Measurements from ENCODE around the gene MCHR1. TPM values are rescaled to one million over a fixed set of nuclear protein-coding genes. Genes with fewer than 3 reads are reported as not detected.

MCHR1 gene
- total RNA-seq, 2 donors from 2014 or later = not detected

DNA sequence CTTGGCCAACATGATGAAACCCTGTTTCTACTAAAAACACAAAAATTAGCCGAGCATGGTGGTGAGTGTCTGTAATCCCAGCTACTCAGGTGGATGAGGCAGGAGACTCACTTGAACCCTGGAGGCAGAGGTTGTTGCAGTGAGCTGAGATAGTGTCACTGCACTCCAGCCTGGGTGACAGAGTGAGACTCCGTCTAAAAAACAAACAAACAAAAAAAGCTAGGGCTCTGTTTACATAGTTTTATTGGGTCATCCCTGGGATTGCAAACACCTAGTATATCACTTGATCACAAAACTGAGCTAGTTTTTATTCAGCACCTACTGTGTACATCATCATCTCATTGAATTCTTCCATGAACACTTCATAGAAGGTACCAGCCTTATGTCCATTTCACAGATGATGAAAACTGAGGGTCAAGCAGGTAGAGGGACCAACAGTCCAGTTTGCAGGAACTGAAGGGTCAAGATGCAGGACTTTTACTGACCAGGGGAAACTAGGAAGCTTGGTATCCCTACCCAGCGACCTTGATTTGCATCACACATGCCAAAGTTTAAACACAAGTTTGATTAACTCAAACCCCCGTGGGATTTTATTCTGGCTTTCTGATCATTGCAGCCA, 33.6 kb upstream of the MCHR1 start:
- Histone ChIP-seq H3K27me3 (no peaks in the 10 kb centered on the region), H3K27ac (peak overlapping the region in 1 of 4 donors; percentile 39), H3K4me3 (no peak overlapping the region), H3K36me3 (replicated peaks in 1 of 2; ENCODE audit: insufficient read depth in 1 of 2, low read depth in 2 of 2) (no peaks in the 10 kb centered on the region), H3K4me1 (peaks cover 24% of the 10 kb centered on the region), H3K9me3 (no peaks in the 10 kb centered on the region)
- WGBS, 2 donors = 24 to 29% methylated on average over 4 of the region's 4 CpGs
- ATAC-seq (no peak), DNase-seq (no peak)
- intact Hi-C loops (cut with DNase I) = no loop called here
- no peak for TF ChIP-seq POLR2A (IDR thresholded peaks at IDR 0.05)
- TF ChIP-seq, protein P1, sequence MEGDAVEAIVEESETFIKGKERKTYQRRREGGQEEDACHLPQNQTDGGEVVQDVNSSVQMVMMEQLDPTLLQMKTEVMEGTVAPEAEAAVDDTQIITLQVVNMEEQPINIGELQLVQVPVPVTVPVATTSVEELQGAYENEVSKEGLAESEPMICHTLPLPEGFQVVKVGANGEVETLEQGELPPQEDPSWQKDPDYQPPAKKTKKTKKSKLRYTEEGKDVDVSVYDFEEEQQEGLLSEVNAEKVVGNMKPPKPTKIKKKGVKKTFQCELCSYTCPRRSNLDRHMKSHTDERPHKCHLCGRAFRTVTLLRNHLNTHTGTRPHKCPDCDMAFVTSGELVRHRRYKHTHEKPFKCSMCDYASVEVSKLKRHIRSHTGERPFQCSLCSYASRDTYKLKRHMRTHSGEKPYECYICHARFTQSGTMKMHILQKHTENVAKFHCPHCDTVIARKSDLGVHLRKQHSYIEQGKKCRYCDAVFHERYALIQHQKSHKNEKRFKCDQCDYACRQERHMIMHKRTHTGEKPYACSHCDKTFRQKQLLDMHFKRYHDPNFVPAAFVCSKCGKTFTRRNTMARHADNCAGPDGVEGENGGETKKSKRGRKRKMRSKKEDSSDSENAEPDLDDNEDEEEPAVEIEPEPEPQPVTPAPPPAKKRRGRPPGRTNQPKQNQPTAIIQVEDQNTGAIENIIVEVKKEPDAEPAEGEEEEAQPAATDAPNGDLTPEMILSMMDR (IDR thresholded peaks at IDR 0.05) = no peak

GRCh38 chr22:40648386-40648785, 30.9 kb upstream of the MCHR1 start:
- ATAC-seq (no peak), DNase-seq (no peak)
- Histone ChIP-seq H3K27me3 (no peaks in the 10 kb centered on the region), H3K4me3 (no peak overlapping the region), H3K9me3 (no peaks in the 10 kb centered on the region), H3K36me3 (replicated peaks in 1 of 2; ENCODE audit: insufficient read depth in 1 of 2, low read depth in 2 of 2) (no peaks in the 10 kb centered on the region), H3K27ac (no peak overlapping the region), H3K4me1 (peaks cover 29% of the 10 kb centered on the region)
- intact Hi-C loops (cut with DNase I) = no loop called here
- no peak for TF ChIP-seq POLR2A (IDR thresholded peaks at IDR 0.05)
- TF ChIP-seq, protein P1 (IDR thresholded peaks at IDR 0.05) = no peak
- WGBS, 2 donors = 82 to 87% methylated on average over 10 of the region's 10 CpGs

GRCh38 chr22:40651057-40651456, 28.2 kb upstream of the MCHR1 start:
- DNase-seq (no peak), ATAC-seq (no peak)
- no peaks in the 10 kb centered on the region for H3K27me3 ChIP-seq
- H3K27ac ChIP-seq = peak overlapping the region; percentile 89 to 100 (median 94)
- TF ChIP-seq, protein P1 (IDR thresholded peaks at IDR 0.05) = no peak
- TF ChIP-seq POLR2A (IDR thresholded peaks at IDR 0.05) = no peak
- H3K36me3 ChIP-seq (replicated peaks in 1 of 2; ENCODE audit: insufficient read depth in 1 of 2, low read depth in 2 of 2) = no peaks in the 10 kb centered on the region
- no peaks in the 10 kb centered on the region for H3K9me3 ChIP-seq
- intact Hi-C loops (cut with DNase I) = no loop called here
- WGBS, 2 donors = 60 to 67% methylated on average over 2 of the region's 2 CpGs
- no peak overlapping the region for H3K4me3 ChIP-seq
- H3K4me1 ChIP-seq = peaks cover 23% of the 10 kb centered on the region

DNA sequence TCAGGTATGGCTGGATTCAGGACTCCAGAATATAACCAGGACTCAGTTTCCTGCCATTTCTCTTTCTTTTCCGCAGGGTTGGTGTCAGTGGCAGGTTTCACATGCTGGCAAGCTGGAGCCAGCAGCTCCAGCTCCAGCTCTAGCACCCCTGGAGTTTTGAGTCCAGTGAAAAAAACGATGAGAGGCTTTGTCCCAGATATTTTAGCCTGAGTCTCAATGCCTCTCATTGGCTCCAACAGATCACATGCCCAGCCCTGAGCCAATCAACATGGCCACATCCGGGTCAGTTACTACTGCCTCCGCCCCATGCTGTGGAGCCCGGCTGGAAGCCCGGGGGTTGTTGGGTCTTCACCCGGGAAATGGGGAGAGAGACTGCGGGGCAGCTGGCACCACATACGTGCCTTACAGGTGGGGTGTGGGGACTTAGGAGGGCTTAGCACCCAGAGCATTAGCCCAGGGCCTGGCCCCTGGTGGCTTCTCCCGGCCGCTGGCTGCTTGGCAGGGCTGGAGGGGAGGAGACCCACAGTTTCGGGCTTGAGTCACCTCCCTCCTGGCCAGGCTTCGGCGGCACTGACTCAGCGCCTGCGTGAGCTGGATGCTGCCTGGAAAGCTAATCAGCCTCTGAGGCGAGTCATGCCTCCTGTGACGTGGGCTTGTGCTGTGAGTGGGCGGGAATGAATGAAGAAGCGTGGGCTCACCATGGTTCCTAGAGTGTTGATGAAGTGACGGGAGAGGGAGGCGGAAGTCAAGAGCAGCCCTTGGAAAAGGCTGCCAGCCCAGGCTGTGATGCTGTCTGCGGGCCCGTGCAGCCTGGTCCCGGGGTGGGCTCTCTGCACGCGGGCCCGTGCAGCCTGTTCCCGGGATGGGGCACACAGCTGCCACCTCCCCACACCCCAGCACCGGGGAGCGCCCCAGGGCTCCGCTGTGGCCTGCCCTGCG, 27.5 kb upstream of the MCHR1 start:
- peak; percentile 77 to 94 (median 92) for DNase-seq
- Histone ChIP-seq H3K36me3 (replicated peaks in 1 of 2; ENCODE audit: insufficient read depth in 1 of 2, low read depth in 2 of 2) (no peaks in the 10 kb centered on the region), H3K4me3 (no peak overlapping the region), H3K27ac (peak overlapping the region; percentile 89 to 100 (median 94)), H3K9me3 (no peaks in the 10 kb centered on the region), H3K4me1 (peaks cover 17% of the 10 kb centered on the region), H3K27me3 (no peaks in the 10 kb centered on the region)
- TF ChIP-seq, protein P1 (IDR thresholded peaks at IDR 0.05) = peak in 3 of 7 experiments; percentile 5 to 24 (median 6)
- peak; percentile 75 to 87 (median 79) for TF ChIP-seq POLR2A (IDR thresholded peaks at IDR 0.05)
- intact Hi-C loops (cut with DNase I) = no loop called here
- WGBS, 2 donors = 57 to 64% methylated on average over 22 to 27 of the region's 33 CpGs
- ATAC-seq = peak; percentile 91
